Vagina (tissue), 2 donors: Measurements from ENCODE around the gene NUCKS1. TPM values are rescaled to one million over a fixed set of nuclear protein-coding genes. Genes with fewer than 3 reads are reported as not detected.

Source experiments
- DNase-seq, 2 donors: peaks; one replicate each; pipeline ENCODE4 v3.0.0-alpha.2; 2017; ENCODE audit errors: extremely low spot score in 2 of 2
- H3K27ac ChIP-seq: fragments of 200-600 bp; sonication (generic); one replicate; pipeline ENCODE4 v1.5.1; 2019
- H3K27me3 ChIP-seq: fragments of 200-600 bp; sonication (generic); one replicate; pipeline ENCODE4 v1.5.1; 2019
- H3K36me3 ChIP-seq, 2 donors: fragments of 200-600 bp; sonication (generic); one replicate each; pipeline ENCODE4 v1.5.1; 2017 to 2019
- H3K4me1 ChIP-seq: fragments of 200-600 bp; sonication (generic); one replicate; pipeline ENCODE4 v1.5.1; 2019
- H3K4me3 ChIP-seq, 2 donors: fragments of 200-600 bp; sonication (generic); 1 replicate in 1 of 2; 2 replicates in 1 of 2; pipeline ENCODE4 v1.5.1; 2016 to 2019
- H3K9me3 ChIP-seq: fragments of 200-600 bp; sonication (generic); one replicate; pipeline ENCODE4 v1.5.1; 2019
- CTCF ChIP-seq, 3 experiments: fragments of 450-650 bp in 2 of 3; fragments of 200-600 bp in 1 of 3; sonication (generic) in 1 of 3; IDR thresholded peaks; one replicate each; pipeline ENCODE4 v1.5.1; 2017 to 2019; ENCODE audit warnings: antibody characterized with exemption in 3 of 3, mild to moderate bottlenecking in 2 of 3, moderate library complexity in 2 of 3
- POLR2A ChIP-seq, 2 donors: fragments of 450-650 bp; IDR thresholded peaks; one replicate each; pipeline ENCODE4 v1.6.1; 2017; ENCODE audit warnings: antibody characterized with exemption in 2 of 2, mild to moderate bottlenecking in 2 of 2, moderate library complexity in 2 of 2
- POLR2AphosphoS5 ChIP-seq, 2 donors: sonication (generic); formaldehyde crosslinking; IDR thresholded peaks; one replicate each; pipeline ENCODE4 v1.9.0; 2017; ENCODE audit warnings: antibody characterized with exemption in 2 of 2, mild to moderate bottlenecking in 2 of 2, low read depth in 1 of 2; ENCODE audit not compliant: insufficient read depth in 1 of 2
- intact Hi-C: fragments of 100-400 bp; cut with DNase I; formaldehyde crosslinking; loops from one replicate; pipeline ENCODE4 v1.15.1; 2023
- total RNA-seq: library from RNA; depleted of rRNA; stranded (reverse); fragments of >200 nt; gene quantifications from one replicate; pipeline ENCODE4 v1.2.3, GENCODE V29; 2016

The NUCKS1 gene
- total RNA-seq = 57.2 TPM

DNA sequence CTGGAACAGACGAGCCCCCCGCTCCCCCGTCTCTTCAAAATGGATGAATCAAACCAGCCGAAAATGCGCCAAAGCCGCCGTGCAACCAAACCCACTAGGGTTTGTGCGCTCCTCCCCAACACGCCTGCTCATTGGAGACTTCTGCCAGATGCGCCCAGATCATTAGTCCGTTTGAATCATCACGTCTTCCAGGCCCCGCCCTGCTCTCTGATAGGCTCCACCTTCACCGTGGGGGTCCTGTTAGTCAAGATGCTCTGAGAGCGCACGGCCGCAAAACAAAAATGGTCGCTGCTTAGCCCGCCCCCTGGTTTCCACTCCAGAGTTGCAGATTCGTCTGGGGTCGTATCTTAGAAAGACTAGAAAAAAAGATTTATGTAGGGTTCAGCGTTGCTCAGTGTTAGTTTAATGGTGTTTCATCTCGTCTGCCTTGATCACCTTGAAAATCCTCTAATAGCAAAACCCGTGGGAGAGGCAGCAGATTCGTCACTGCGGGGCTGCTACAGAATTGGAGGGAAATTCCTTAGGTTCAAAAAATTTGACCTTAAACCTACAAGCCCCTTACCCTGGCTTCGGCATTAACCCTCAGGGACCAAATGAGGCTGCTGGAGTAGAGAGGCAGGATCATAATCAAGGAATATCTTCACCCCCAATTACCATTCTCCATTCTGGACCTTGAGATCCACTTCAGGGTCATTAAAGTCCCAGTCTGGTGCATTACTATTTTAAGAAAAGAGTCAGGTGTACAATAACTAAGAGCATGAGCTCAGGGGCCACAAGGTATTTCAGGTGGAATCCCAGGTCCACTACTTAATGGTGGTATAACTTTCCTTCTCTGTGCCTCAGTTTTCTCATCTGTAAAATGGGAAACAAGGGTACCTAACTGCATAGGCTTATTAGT is at the start of gene NUCKS1:
TSS of gene NUCKS1 (minus strand) at position 45 of the 898 bp plus-strand sequence. CDS start 209 bp downstream, outside the sequence.
- intact Hi-C loops = no loop called here
- peak in 2 of 3 experiments; percentile 21 to 35 for TF ChIP-seq CTCF (IDR thresholded peaks at IDR 0.05)
- TF ChIP-seq POLR2AphosphoS5 (IDR thresholded peaks at IDR 0.05; ENCODE audit: insufficient read depth in 1 of 2, low read depth in 1 of 2) = peak; percentile 71 to 78
- TF ChIP-seq POLR2A (IDR thresholded peaks at IDR 0.05) = peak in 1 of 2 donors; percentile 75
- peak within 1 kb of the TSS; percentile 97 to 98 for H3K4me3 ChIP-seq
- peak within 1 kb of the TSS; percentile 100 for H3K27ac ChIP-seq
- no peaks in the 10 kb centered on the region for H3K9me3 ChIP-seq
- DNase-seq = peak in 1 of 2 donors; percentile 99
- H3K27me3 ChIP-seq = no peaks in the 10 kb centered on the region
- peaks cover 32% of the 10 kb centered on the region for H3K4me1 ChIP-seq
- no peaks in the 10 kb centered on the region for H3K36me3 ChIP-seq

GRCh38 chr1:205798577-205798976 is 48.6 kb upstream of the NUCKS1 start:
- H3K27ac ChIP-seq = no peak overlapping the region
- H3K9me3 ChIP-seq = no peaks in the 10 kb centered on the region
- no peak overlapping the region for H3K4me3 ChIP-seq
- H3K27me3 ChIP-seq = no peaks in the 10 kb centered on the region
- intact Hi-C loops = loop anchor here (10.0 kb wide), 2 partner anchors 176 to 306 kb away; no protein-coding TSS in a partner anchor
- H3K4me1 ChIP-seq = no peaks in the 10 kb centered on the region
- DNase-seq = no peak
- TF ChIP-seq POLR2AphosphoS5 (IDR thresholded peaks at IDR 0.05; ENCODE audit: insufficient read depth in 1 of 2, low read depth in 1 of 2) (no peak), POLR2A (IDR thresholded peaks at IDR 0.05) (no peak), CTCF (IDR thresholded peaks at IDR 0.05) (no peak)
- peaks cover 0 to 58% of the 10 kb centered on the region in 2 donors for H3K36me3 ChIP-seq

DNA sequence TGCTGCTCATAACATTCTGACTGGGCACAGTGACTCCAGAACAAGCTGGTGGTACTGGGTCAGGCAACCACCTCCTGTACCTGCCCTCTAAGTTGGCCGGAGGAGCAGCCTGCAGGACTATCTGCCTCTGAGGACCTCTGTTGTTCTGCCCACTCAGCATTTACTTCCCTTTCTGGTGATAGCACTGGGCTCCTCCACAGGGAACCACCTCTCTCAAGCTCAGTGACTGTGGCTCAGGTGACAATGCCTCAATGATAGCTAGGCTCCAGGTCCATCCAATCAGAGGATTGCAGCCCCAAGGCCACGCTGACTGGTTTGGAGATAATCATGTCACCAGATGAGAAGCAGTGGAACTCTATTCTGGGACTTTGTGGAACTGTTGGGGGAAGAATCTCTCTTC is 47.2 kb upstream of the NUCKS1 start:
- Histone ChIP-seq H3K9me3 (no peaks in the 10 kb centered on the region), H3K4me1 (no peaks in the 10 kb centered on the region), H3K27me3 (no peaks in the 10 kb centered on the region), H3K36me3 (peaks cover 0 to 58% of the 10 kb centered on the region in 2 donors), H3K27ac (no peak overlapping the region), H3K4me3 (no peak overlapping the region)
- intact Hi-C loops = loop anchor here (10.0 kb wide), 2 partner anchors 178 to 308 kb away; no protein-coding TSS in a partner anchor
- DNase-seq = no peak
- no peak for TF ChIP-seq CTCF (IDR thresholded peaks at IDR 0.05)
- TF ChIP-seq POLR2A (IDR thresholded peaks at IDR 0.05) = no peak
- TF ChIP-seq POLR2AphosphoS5 (IDR thresholded peaks at IDR 0.05; ENCODE audit: insufficient read depth in 1 of 2, low read depth in 1 of 2) = no peak

GRCh38 chr1:205794011-205794730 is 44.2 kb upstream of the NUCKS1 start:
- no peak overlapping the region for H3K4me3 ChIP-seq
- H3K36me3 ChIP-seq = peaks cover 0 to 62% of the 10 kb centered on the region in 2 donors
- H3K27me3 ChIP-seq = no peaks in the 10 kb centered on the region
- TF ChIP-seq POLR2A (IDR thresholded peaks at IDR 0.05) (no peak), POLR2AphosphoS5 (IDR thresholded peaks at IDR 0.05; ENCODE audit: insufficient read depth in 1 of 2, low read depth in 1 of 2) (no peak), CTCF (IDR thresholded peaks at IDR 0.05) (no peak)
- H3K27ac ChIP-seq = no peak overlapping the region
- intact Hi-C loops = loop anchor here (10.0 kb wide), 2 partner anchors 181 to 311 kb away; no protein-coding TSS in a partner anchor
- no peaks in the 10 kb centered on the region for H3K9me3 ChIP-seq
- no peaks in the 10 kb centered on the region for H3K4me1 ChIP-seq
- DNase-seq = no peak
